GM18868 (cell line): ENCODE measurements around the gene ATF7.
A peak's percentile ranks its signal among the peaks of the same experiment; 100 is the strongest.
"Not testable (repeated sequence)": the region's sequence is repeated elsewhere in the genome, so short reads cannot be mapped to it uniquely, and the experiment has no call there.

Experiments used
- ATAC-seq: cut with Tn5 transposase; IDR thresholded peaks from one replicate; pipeline ENCODE4 v1.9.1; 2021; ENCODE audit warnings: mild to moderate bottlenecking, moderate library complexity; ENCODE audit not compliant: unreplicated experiment

Gene ATF7

GRCh38 chr12:53625946-53626701 lies at the start of gene ATF7:
TSS of gene ATF7 (minus strand) at chr12:53626382. CDS start at chr12:53601000, 25,382 bp downstream.
- ATAC-seq: peak; percentile 94

- no peak for ATAC-seq
Observed at GRCh38 chr12:53674977-53675700, 49.0 kb upstream of the ATF7 start.

DNA sequence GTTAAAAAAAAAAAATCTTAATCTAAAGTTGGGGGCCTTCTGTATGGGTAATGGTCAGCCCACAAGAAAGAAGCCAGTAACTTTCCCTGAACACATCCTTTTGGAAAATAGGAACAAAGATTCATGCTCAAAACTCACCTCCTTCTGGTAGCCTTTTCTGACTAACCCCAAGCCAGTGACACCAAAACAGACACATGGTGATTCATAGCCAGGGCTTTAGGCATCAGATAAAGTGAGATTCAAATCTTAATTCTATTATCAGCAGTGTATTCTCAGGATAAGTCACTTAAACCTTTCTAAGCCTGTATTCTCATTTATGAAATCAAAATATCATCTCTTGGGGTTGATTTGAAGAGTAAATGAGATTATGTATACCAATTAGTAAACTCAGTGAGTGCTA lies 44.8 kb upstream of the ATF7 start:
- ATAC-seq: no peak

DNA sequence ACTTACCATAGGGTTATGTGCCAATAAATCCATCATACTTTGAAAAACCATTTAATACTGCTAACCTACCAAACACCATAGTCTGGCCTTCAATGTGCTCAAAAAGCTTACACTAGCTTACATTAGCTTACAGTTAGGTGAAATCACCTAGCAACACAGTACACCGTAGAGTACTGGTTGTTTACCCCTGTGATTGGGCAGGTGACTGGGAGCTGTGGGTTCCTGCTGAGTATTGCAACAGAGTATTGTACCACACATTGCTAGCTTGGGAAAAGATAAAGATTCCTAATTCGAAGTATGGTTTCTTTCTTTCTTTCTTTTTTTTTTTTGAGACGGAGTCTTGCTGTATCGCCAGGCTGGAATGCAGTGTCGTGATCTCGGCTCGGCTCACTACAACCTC lies 44.1 kb upstream of the ATF7 start:
- no peak for ATAC-seq

DNA sequence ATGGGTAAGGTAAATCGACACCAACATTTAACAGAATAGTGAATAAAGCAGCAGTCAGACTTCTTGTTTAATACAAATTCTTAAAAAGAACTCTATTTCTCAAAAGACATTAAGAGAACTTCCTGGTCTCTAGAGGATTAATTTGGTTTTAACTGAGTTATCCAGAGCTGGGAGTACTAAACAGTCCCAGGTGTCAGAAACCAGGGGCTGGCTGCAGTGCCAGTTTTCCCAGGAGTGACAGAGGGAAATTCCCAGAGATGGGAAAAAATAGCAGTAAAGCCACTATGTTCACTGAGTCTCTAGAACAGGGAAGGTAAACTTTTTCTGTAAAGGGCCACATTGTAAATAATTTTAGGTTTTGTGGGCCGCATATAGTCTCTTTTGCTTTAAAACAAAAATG lies 40.9 kb upstream of the ATF7 start:
- ATAC-seq: no peak

GRCh38 chr12:53664936-53665335 lies 38.8 kb upstream of the ATF7 start:
- no peak for ATAC-seq

GRCh38 chr12:53664191-53664590 lies 38.0 kb upstream of the ATF7 start:
- no peak for ATAC-seq

DNA sequence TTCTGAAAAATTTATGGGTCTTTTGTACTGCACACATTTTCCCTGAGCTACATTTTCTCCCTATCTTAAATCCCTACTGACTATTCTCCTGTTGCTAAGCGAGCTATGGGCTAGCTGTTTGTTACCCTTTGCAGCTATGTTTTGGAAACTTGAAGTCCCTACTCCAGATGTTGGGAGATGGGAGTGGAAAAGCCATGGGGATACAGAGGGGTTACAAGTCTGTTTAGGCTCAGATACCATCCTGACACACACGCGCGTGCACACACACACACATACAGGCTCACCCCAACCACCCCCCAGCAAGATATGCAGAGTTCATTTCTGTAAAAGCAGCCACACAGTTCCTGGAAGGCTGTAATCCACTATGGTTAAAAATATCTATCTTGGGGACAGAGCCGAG lies 33.9 kb upstream of the ATF7 start:
- ATAC-seq: no peak

- no peak for ATAC-seq
Observed at GRCh38 chr12:53659571-53659981, 33.4 kb upstream of the ATF7 start.

DNA sequence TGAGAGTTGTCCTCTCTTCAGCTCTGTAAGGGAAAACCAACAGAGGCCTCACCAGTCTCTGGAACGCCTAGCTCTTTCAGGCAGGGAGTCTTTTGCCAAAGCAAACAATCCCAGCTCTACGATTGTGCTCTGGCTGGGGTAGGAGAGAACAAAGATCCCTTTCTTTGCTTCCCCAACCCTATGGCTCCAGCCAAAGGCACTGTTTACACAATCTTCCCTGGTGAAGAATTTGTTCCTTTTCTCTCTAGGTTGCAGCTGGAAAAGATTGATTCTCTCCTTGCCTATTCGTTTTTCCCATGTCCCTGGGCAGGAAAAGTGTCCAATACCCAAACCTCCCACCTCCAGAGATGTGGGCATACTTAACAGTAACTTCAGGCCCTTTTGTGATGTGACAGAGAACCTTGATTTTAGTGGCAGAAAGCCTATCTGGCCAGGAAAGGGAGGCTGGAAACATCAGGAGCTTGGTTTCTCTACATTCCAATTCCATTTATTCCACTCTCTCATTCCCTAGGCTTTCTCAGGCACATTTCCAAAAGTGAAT lies 32.9 kb upstream of the ATF7 start:
- ATAC-seq: no peak

DNA sequence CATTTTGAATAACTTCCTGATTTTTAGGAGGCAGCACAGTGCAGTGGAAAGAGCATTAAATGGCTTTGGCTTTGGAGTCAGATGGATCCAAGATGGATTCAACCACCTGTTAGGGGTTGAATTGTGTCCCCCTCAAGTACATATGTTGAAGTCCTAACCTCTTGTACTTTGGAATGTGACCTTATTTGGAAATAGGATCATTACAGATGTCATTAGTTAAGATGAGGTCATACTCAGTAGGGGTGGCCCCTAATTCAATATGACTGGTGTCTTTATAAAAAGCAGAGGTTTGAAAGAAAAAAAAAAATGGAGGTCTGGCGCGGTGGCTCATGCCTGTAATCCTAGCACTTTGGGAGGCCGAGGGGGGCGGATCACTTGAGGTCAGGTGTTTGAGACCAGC lies 30.9 kb upstream of the ATF7 start:
- no peak for ATAC-seq

DNA sequence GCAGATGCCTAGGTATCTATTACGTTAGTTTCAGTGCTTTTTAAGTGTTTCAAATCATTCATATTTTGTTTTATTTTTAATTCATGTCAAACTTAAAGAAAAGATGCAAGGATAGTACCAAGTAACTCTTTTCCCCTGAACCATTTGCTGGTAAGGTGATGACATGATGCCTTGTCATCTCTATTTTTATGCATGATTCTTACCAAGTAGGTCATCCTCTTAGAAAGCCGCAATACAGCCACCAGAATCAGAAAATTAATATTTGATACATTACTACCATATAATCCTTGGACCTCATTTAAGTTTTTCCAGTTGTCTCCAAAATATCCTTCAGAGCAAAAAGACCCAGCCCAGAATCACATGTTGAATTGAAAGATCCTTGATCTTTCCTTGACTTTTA lies 27.4 kb upstream of the ATF7 start:
- ATAC-seq: no peak

GRCh38 chr12:53652366-53652765 lies 26.2 kb upstream of the ATF7 start:
- ATAC-seq: no peak

DNA sequence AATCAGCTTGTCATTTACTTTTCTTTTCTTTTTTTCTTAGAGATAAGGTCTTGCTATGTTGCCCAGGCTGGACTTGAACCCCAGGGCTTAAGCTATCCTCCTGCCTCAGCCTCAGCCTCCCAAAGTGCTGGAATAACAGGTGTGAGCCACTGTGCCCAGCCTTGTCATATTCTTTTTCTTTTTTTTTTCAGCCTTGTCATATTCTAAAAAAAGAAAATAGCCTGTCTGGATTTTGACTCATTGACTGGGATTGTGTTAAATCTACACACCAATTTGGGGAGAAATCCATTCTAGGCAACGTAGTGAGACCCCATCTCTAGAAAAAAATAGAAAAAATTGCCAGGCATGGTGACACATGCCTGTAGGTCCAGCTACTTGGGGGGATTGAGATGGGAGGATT lies 25.6 kb upstream of the ATF7 start:
- no peak for ATAC-seq

GRCh38 chr12:53646300-53646699 lies 20.1 kb upstream of the ATF7 start:
- not testable (repeated sequence) for ATAC-seq

GRCh38 chr12:53645165-53645564 lies 19.0 kb upstream of the ATF7 start:
- ATAC-seq: no peak

DNA sequence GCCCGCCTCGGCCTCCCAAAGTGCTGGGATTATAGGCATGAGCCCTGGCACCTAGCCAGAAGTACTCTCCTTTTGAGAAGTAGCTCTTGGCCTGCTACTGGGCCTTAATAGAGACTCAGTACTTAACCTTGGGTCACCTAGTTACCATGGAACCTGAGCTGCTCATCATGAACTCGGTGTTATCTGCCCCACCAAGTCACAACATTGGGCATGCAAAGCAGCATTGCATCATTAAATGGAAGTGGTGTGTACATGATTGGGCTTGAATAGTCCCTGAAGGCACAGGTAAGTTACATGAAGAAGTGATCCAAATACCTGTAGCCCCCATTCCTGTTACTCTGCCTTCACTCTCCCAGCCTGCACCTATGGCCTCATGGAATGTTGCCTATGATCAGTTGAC lies 18.0 kb upstream of the ATF7 start:
- ATAC-seq: no peak

DNA sequence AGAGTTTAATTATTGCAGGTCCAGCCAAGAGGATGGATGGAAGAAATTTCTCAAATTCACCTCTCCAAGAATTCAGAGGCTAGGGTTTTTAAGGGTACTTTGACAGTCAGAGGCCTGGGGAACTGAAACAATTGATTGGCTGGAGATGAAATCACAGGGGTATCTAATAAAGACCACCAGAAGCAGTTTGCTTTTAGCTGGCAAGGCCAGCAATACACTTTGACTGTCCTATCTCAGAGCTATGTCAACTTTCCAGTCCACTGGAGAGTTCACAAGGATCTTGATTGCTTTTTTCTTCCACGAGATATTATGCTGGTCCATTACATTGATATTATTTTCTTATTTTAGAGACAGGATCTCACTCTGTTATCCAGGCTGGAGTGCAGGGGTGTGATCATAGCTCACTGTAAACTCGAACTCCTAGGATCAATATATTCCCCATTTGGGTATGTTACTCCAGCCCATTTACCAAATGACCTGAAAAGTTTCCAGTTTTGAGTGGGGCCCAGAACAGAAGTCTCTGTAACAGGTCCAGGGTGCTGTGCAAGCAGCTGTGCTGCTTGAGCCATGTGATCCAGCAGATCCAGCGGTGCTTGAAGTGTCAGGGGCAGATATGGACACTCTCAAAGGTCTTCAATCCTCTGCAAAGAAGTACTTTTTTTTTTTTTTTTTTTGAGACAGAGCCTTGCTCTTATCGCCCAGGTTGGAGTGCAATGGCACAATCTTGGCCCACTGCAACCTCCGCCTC lies 17.2 kb upstream of the ATF7 start:
- no peak for ATAC-seq

GRCh38 chr12:53638057-53638456 lies 11.9 kb upstream of the ATF7 start:
- ATAC-seq: no peak

DNA sequence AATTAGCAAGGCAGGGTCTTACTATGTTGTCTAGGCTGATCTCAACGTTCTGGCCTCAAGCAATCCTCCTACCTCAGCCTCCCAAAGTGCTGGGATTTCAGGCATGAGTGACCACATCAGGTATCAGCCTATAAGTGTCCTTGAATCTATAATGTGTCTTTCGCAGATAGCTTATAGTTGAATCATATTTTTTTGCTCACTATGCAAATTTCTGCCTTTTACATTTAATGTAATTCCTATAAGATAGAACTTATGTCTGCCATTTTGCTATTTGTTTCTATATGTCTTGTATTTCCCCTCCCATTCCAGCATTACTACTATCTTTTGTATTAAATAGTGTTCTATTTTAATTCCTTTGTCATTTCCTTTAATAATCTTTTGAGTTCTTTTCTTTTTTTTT lies 10.5 kb upstream of the ATF7 start:
- ATAC-seq: no peak

DNA sequence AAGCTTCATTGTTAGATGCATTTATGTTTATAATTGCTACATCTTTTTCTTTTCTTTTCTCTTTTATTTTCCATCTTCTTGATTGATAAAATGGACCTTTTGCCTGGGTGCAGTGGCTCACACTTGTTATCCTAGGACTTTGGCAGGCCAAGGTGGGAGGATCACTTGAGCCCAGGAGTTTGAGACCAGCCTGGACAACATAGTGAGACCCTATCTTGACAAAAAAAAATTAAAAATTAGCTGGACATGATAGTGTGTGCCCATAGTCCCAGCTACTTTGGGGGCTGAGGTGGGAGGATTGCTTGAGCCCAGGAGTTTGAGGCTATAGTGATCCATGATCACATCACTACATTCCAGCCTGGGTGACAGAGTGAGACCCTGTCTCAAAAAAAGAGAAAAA lies 9.5 kb upstream of the ATF7 start:
- not testable (repeated sequence) for ATAC-seq

DNA sequence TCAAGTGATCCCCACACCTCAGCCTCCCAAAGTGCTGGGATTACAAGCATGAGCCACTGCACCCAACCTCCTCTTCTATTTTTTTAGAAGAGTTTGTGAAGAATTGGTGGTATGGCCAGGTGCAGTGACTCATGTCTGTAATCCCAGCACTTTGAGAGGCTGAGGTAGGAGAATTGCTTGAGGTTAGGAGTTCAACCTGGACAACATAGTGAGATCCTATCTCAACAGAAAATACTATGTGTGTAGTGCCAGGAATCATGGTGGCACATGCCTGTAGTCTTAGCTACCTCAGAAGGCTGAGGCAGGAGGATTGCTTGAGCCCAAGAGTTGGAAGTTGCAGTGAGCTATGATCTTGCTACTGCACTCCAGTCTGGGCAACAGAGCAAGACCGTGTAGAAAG lies 5.5 kb upstream of the ATF7 start:
- ATAC-seq: no peak
